GM13977 (cell line): ENCODE results near the gene NCDN.

Source experiments
- DNase-seq: peaks from one replicate; pipeline ENCODE4 v3.0.0; 2012; ENCODE audit warnings: low spot score
- in situ Hi-C: fragments of 300-500 bp; cut with MboI; formaldehyde crosslinking; loops from one replicate; pipeline ENCODE4 v1.12.0; 2022; ENCODE audit warnings: low sequenced_read_pairs, low pct_unique_long_range_greater_than_20kb, mixed read lengths, inconsistent platforms; ENCODE audit not compliant: unreplicated experiment
- TF ChIP-seq, protein P1 (sequence below): IDR thresholded peaks from 2 replicates; pipeline ENCODE4 v1.5.1; 2012; ENCODE audit warnings: mild to moderate bottlenecking, control low read depth; ENCODE audit not compliant: insufficient read depth; ENCODE audit errors: extremely low read depth, missing control alignments

Gene NCDN

GRCh38 chr1:35536556-35537162, 20.9 kb upstream of the NCDN start:
- no peak for DNase-seq
- TF ChIP-seq, protein P1, sequence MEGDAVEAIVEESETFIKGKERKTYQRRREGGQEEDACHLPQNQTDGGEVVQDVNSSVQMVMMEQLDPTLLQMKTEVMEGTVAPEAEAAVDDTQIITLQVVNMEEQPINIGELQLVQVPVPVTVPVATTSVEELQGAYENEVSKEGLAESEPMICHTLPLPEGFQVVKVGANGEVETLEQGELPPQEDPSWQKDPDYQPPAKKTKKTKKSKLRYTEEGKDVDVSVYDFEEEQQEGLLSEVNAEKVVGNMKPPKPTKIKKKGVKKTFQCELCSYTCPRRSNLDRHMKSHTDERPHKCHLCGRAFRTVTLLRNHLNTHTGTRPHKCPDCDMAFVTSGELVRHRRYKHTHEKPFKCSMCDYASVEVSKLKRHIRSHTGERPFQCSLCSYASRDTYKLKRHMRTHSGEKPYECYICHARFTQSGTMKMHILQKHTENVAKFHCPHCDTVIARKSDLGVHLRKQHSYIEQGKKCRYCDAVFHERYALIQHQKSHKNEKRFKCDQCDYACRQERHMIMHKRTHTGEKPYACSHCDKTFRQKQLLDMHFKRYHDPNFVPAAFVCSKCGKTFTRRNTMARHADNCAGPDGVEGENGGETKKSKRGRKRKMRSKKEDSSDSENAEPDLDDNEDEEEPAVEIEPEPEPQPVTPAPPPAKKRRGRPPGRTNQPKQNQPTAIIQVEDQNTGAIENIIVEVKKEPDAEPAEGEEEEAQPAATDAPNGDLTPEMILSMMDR = no peak

DNA sequence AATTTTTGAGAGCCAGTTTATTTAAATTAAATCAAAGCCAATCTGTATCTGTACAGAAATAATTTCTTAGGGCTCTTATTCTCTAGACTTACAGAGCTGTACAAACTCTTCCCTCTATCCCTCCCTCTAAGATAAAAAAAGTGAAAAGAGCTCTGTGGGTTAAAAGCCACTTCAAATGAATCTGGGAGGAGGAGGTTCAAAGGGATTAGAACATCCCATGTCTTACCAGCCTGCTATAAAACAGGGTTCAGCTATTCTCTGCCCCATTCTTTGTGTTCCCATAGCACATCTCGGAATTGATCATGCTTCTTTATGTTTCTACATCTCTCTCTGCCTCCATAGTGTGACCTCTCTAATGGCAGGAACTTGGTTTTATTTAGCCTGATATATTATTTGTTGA, 19.8 kb upstream of the NCDN start:
- DNase-seq = no peak
- in situ Hi-C loops = no loop called here
- TF ChIP-seq, protein P1 = no peak

More at GRCh38 chr1:35536556-35537162, 20.9 kb upstream of the NCDN start:
- in situ Hi-C loops = no loop called here

DNA sequence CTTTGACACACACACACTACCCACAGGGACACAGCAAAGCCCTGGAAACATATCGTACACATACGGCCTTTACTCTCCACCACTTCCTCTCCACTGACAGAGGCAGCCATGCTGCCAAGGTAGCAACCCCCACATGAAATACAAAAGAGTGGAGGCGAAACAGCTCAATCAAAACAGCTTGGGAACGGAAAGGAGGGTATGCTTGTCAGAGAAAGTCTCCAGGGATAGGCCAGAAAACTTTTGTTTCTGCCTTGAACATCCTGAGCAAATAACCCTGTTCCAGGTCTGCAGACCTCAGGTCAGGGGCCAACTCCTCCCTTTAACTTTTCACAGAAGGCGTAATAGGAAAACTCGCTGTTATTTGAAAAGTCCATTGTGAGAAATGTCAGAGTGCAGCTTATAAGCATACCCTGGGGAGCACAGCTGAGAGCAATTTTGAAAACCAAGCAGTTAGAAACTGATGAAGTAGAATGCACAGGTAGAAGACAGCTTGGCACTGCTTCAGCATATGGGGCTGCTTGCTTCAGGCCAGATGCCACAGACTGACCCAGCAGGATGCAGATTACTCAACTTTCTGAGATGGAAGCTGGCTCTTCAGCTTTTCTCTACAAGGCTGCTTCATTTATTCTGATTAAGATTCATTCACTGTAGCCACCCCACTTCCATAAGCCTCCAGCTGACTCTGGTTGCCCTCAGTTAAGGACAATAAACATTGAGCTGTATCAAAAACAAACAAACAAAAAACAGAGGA, 18.4 kb upstream of the NCDN start:
- in situ Hi-C loops = no loop called here
- DNase-seq = no peak
- TF ChIP-seq, protein P1 = no peak

DNA sequence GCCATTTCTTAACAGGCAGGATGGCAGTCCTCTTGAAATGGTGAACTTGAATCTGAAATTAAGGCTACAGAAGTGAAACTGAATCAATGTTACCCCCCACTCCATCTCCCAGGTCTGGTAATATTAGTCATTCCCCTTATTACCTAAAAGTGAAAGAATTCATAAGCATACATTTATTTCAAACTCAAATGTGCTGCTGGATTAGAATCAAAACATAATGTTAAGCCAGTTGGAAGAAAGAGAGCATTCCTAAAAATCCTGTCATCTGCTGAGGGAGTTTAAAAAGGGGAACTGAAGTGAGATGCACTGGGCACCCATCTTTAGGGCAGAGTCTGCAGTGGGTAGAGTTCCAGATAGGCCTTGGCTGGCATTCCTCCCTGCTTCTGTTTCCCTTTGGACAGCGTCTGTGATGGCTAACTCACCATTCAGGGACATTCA, 17.8 kb upstream of the NCDN start:
- DNase-seq = peak; percentile 33
- in situ Hi-C loops = no loop called here
- TF ChIP-seq, protein P1 = no peak

GRCh38 chr1:35544976-35545375, 12.6 kb upstream of the NCDN start:
- TF ChIP-seq, protein P1 = peak; percentile 56
- DNase-seq = peak; percentile 48
- in situ Hi-C loops = no loop called here

DNA sequence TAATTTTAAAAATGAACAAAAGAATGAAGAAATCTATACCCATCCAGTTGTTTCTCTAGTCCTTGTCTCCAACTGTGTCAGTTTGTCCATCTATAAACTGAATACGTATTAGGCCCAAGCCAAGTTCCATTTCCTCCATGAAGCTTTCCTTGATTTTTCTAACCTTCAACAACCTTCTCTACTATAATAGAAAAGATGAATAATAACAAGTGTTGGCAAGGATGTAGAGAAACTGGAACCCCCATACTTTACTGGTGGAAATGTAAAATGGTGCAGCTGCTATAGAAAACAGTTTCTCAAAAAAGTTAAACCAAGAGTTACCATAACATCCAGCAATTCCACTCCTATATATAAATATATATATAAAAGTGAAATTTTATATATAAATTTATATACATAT, 11.0 kb upstream of the NCDN start:
- no peak for DNase-seq
- in situ Hi-C loops = no loop called here
- TF ChIP-seq, protein P1 = no peak
